Activated naive CD8-positive, alpha-beta T cell (primary cell): ENCODE measurements around the gene SVOPL.
A peak's percentile ranks its signal among the peaks of the same experiment; 100 is the strongest.

Experiments used
- H3K27ac Mint-ChIP-seq: one replicate; pipeline ENCODE4 v1.8.0; 2021; ENCODE audit warnings: mixed read lengths
- H3K27me3 Mint-ChIP-seq: one replicate; pipeline ENCODE4 v1.8.0; 2021; ENCODE audit warnings: mixed read lengths
- H3K36me3 Mint-ChIP-seq: one replicate; pipeline ENCODE4 v1.8.0; 2021; ENCODE audit warnings: mixed read lengths
- H3K4me1 Mint-ChIP-seq: one replicate; pipeline ENCODE4 v1.8.0; 2021; ENCODE audit warnings: low read depth, mixed read lengths
- H3K4me3 Mint-ChIP-seq: one replicate; pipeline ENCODE4 v1.8.0; 2021; ENCODE audit warnings: mild to moderate bottlenecking, mixed read lengths
- H3K9me3 Mint-ChIP-seq: one replicate; pipeline ENCODE4 v1.8.0; 2021; ENCODE audit warnings: low read depth, mixed read lengths

The SVOPL gene

GRCh38 chr7:138616085-138616484 lies 85.1 kb downstream of the SVOPL start:
- no peak overlapping the region for H3K27ac Mint-ChIP-seq
- no peaks in the 10 kb centered on the region for H3K27me3 Mint-ChIP-seq
- H3K9me3 Mint-ChIP-seq, result no peaks in the 10 kb centered on the region
- peaks cover 5% of the 10 kb centered on the region for H3K4me1 Mint-ChIP-seq
- H3K4me3 Mint-ChIP-seq, result no peak overlapping the region
- H3K36me3 Mint-ChIP-seq, result no peaks in the 10 kb centered on the region

DNA sequence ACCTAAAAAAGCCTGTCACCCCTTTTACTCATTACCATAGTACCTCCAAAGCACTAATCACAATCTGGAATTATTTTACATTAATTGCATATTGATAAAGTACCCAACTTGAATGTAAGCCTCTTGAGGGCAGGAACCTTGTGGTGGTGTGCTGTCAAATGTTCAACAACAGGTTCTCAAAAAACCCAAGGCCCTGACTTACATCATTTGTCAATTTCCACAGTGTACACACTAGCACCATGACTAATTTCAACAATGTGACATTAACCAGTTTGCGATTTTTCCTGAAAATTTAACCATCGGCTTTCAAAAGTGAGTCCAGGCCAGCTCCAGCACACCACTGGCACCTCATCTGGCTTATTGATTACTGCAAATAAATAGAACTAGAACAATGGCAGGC lies 87.5 kb downstream of the SVOPL start:
- peak overlapping the region; percentile 1 for H3K27ac Mint-ChIP-seq
- H3K9me3 Mint-ChIP-seq, result no peaks in the 10 kb centered on the region
- peaks cover 8% of the 10 kb centered on the region for H3K4me1 Mint-ChIP-seq
- no peak overlapping the region for H3K4me3 Mint-ChIP-seq
- no peaks in the 10 kb centered on the region for H3K27me3 Mint-ChIP-seq
- no peaks in the 10 kb centered on the region for H3K36me3 Mint-ChIP-seq

DNA sequence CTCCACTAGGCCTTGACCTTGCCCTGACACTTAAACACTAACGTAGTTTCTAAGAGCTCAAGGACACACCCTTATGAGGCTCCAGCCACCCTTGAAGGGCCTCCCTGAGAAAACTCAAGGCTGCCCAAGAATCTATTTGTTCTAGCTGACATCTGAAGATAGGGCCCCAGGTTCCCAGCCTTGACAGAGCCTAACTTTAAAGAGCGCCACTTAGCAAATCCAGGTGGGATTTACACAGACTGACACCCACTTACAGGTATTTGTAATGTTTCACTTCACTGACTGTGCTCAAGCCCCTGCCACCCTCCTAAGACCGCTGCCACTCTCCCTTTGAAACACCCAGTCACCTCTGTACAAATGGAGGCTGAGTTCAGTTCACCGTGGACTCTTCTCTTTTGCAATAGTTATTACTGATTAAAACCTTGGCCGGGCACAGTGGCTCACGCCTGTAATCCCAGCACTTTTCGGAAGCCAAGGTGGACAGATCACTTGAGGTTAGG lies 90.4 kb downstream of the SVOPL start:
- H3K27ac Mint-ChIP-seq, result no peak overlapping the region

GRCh38 chr7:138608275-138608674 lies 92.9 kb downstream of the SVOPL start:
- Mint-ChIP-seq H3K4me3 (no peak overlapping the region), H3K9me3 (no peaks in the 10 kb centered on the region), H3K27ac (no peak overlapping the region), H3K4me1 (peaks cover 15% of the 10 kb centered on the region), H3K36me3 (no peaks in the 10 kb centered on the region), H3K27me3 (no peaks in the 10 kb centered on the region)

More for the DNA sequence above, 90.4 kb downstream of the SVOPL start:
- Mint-ChIP-seq H3K4me1 (peaks cover 19% of the 10 kb centered on the region), H3K27me3 (no peaks in the 10 kb centered on the region), H3K36me3 (no peaks in the 10 kb centered on the region), H3K9me3 (no peaks in the 10 kb centered on the region), H3K4me3 (no peak overlapping the region)

GRCh38 chr7:138607216-138608126 lies 93.7 kb downstream of the SVOPL start:
- no peaks in the 10 kb centered on the region for H3K9me3 Mint-ChIP-seq
- H3K36me3 Mint-ChIP-seq, result no peaks in the 10 kb centered on the region
- H3K27me3 Mint-ChIP-seq, result no peaks in the 10 kb centered on the region
- peaks cover 15% of the 10 kb centered on the region for H3K4me1 Mint-ChIP-seq
- H3K27ac Mint-ChIP-seq, result no peak overlapping the region
- no peak overlapping the region for H3K4me3 Mint-ChIP-seq

- Mint-ChIP-seq H3K27me3 (no peaks in the 10 kb centered on the region), H3K4me3 (no peak overlapping the region), H3K36me3 (no peaks in the 10 kb centered on the region), H3K9me3 (no peaks in the 10 kb centered on the region), H3K4me1 (peaks cover 15% of the 10 kb centered on the region), H3K27ac (no peak overlapping the region)
Measured at GRCh38 chr7:138606236-138606635, 94.9 kb downstream of the SVOPL start.

DNA sequence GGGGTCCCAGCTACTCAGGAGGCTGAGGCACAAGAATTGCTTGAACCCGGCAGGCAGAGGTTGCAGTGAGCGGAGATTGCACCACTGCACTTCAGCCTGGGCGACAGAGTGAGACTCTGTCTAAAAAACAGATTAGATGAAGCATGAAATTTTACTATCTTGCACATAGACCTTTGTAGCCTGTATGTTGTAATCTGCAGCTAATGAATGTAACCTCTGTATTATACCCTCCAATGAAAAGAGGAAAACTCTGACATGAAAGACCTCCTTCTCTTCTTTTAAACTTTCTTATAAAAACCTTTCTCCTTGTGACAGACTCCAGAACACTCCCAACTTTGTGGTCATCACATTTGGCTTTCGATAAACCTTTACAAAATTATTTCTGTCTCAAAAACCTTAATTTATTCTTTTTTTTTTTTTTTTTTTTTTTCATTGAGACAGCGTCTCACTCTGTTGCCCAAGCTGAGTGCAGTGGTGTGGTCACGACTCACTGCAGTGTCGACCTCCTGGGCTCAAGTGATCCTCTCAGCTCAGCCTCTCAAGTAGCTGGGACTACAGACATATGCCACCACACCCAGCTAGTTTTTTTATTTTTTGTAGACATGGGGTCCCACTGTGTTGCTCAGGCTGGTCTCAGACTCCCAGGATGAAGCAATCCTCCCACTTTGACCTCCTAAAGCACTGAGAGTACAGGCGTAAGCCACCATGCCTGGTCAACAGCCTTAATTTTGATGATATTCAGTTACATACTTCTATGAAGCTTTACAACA lies 97.4 kb downstream of the SVOPL start:
- Mint-ChIP-seq H3K4me1 (peaks cover 13% of the 10 kb centered on the region), H3K27ac (no peak overlapping the region), H3K27me3 (no peaks in the 10 kb centered on the region), H3K9me3 (no peaks in the 10 kb centered on the region), H3K4me3 (no peak overlapping the region), H3K36me3 (no peaks in the 10 kb centered on the region)

GRCh38 chr7:138602451-138602850 lies 98.7 kb downstream of the SVOPL start:
- Mint-ChIP-seq H3K9me3 (no peaks in the 10 kb centered on the region), H3K4me1 (peaks cover 3% of the 10 kb centered on the region), H3K27ac (no peak overlapping the region), H3K27me3 (no peaks in the 10 kb centered on the region), H3K4me3 (no peak overlapping the region), H3K36me3 (no peaks in the 10 kb centered on the region)

DNA sequence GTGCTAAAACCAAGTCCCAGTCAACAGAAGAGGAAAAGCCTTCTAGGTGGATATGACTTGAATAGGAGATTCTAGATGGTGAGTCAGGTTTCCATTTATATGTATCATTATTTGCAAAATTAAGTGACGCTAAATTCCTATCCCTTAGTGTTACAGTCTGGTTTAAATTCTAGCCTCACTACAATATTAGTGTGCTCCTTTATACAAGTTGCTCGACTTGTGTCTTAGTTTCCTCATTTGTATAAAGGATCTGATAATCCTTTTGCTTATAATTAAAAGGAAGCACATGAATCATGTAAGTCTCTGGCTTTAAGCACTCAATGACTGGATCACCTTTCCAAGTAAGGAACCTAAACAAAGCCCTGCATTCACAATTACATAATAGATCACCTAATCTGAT lies 105.7 kb downstream of the SVOPL start:
- Mint-ChIP-seq H3K27ac (no peak overlapping the region), H3K9me3 (no peaks in the 10 kb centered on the region), H3K36me3 (no peaks in the 10 kb centered on the region), H3K27me3 (no peaks in the 10 kb centered on the region), H3K4me1 (no peaks in the 10 kb centered on the region), H3K4me3 (no peak overlapping the region)

GRCh38 chr7:138590154-138590553 lies 111.0 kb downstream of the SVOPL start:
- Mint-ChIP-seq H3K27me3 (no peaks in the 10 kb centered on the region), H3K4me1 (no peaks in the 10 kb centered on the region), H3K36me3 (peaks cover 15% of the 10 kb centered on the region), H3K4me3 (no peak overlapping the region), H3K9me3 (no peaks in the 10 kb centered on the region), H3K27ac (no peak overlapping the region)

GRCh38 chr7:138588986-138589385 lies 112.2 kb downstream of the SVOPL start:
- H3K4me1 Mint-ChIP-seq, result no peaks in the 10 kb centered on the region
- H3K27ac Mint-ChIP-seq, result no peak overlapping the region
- H3K27me3 Mint-ChIP-seq, result no peaks in the 10 kb centered on the region
- no peaks in the 10 kb centered on the region for H3K9me3 Mint-ChIP-seq
- H3K36me3 Mint-ChIP-seq, result peaks cover 20% of the 10 kb centered on the region
- H3K4me3 Mint-ChIP-seq, result no peak overlapping the region

- no peaks in the 10 kb centered on the region for H3K4me1 Mint-ChIP-seq
- H3K36me3 Mint-ChIP-seq, result peaks cover 27% of the 10 kb centered on the region
- H3K4me3 Mint-ChIP-seq, result no peak overlapping the region
- H3K9me3 Mint-ChIP-seq, result no peaks in the 10 kb centered on the region
- no peaks in the 10 kb centered on the region for H3K27me3 Mint-ChIP-seq
- H3K27ac Mint-ChIP-seq, result no peak overlapping the region
Measured at GRCh38 chr7:138587485-138587884, 113.7 kb downstream of the SVOPL start.

GRCh38 chr7:138585283-138585993 lies 115.7 kb downstream of the SVOPL start:
- Mint-ChIP-seq H3K27me3 (no peaks in the 10 kb centered on the region), H3K27ac (no peak overlapping the region), H3K9me3 (no peaks in the 10 kb centered on the region), H3K4me3 (no peak overlapping the region), H3K36me3 (peaks cover 34% of the 10 kb centered on the region), H3K4me1 (no peaks in the 10 kb centered on the region)

DNA sequence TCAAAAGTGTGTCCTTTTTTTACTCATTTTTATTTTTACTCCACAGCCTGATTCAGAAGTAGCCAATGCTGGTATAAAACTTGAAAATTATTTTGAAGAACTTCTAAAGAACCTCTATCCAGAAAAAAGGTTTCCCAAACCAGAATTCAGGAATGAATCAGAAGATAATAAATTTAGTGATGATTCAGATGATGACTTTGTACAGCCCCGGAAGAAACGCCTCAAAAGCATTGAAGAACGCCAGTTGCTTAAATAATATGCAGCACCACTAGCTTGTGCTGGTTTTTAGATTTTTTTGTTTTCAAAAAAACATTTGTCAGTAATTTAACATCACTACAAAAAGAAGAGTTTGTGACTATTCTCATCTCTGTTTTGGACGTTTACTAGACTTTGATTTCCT lies 116.5 kb downstream of the SVOPL start:
- Mint-ChIP-seq H3K27ac (no peak overlapping the region), H3K36me3 (peaks cover 40% of the 10 kb centered on the region)

GRCh38 chr7:138584283-138584682 lies 116.9 kb downstream of the SVOPL start:
- Mint-ChIP-seq H3K4me3 (no peak overlapping the region), H3K27ac (no peak overlapping the region), H3K27me3 (no peaks in the 10 kb centered on the region), H3K4me1 (no peaks in the 10 kb centered on the region), H3K36me3 (peaks cover 44% of the 10 kb centered on the region), H3K9me3 (no peaks in the 10 kb centered on the region)

More for the DNA sequence above, 116.5 kb downstream of the SVOPL start:
- H3K4me3 Mint-ChIP-seq, result no peak overlapping the region
- no peaks in the 10 kb centered on the region for H3K4me1 Mint-ChIP-seq
- H3K9me3 Mint-ChIP-seq, result no peaks in the 10 kb centered on the region
- no peaks in the 10 kb centered on the region for H3K27me3 Mint-ChIP-seq
